Left lung (tissue), 10 donors: ENCODE measurements around the gene SPACA7. TPM values are rescaled to one million over a fixed set of nuclear protein-coding genes. Genes with fewer than 3 reads are reported as not detected.
"Not testable (repeated sequence)": the region's sequence is repeated elsewhere in the genome, so short reads cannot be mapped to it uniquely, and the experiment has no call there.

Experiments
- ATAC-seq: fragments of 200-7000 bp; cut with Tn5 transposase; one replicate; pipeline ENCODE4 v1.9.1; 2020; ENCODE audit warnings: moderate library complexity
- DNase-seq, 4 donors: peaks; one replicate each; pipeline ENCODE4 v3.0.0-alpha.2; 2013 to 2020
- H3K27ac ChIP-seq, 2 donors: fragments of 200-600 bp; sonication (generic) in 1 of 2; one replicate each; pipeline versions ENCODE4 v1.5.0 to v1.8.0; 2020 to 2021
- H3K27me3 ChIP-seq, 2 donors: fragments of 200-600 bp; sonication (generic) in 1 of 2; one replicate each; pipeline versions ENCODE4 v1.5.0 to v1.8.0; 2020 to 2021
- H3K36me3 ChIP-seq, 2 donors: fragments of 200-600 bp; sonication (generic) in 1 of 2; one replicate each; pipeline versions ENCODE4 v1.5.0 to v1.8.0; 2020 to 2021
- H3K4me1 ChIP-seq, 2 donors: fragments of 200-600 bp; one replicate each; pipeline ENCODE4 v1.8.0; 2021
- H3K4me3 ChIP-seq, 2 donors: fragments of 200-600 bp; sonication (generic) in 1 of 2; one replicate each; pipeline versions ENCODE4 v1.5.0 to v1.8.0; 2020 to 2021; ENCODE audit warnings: mild to moderate bottlenecking in 1 of 2
- H3K9me3 ChIP-seq, 2 donors: fragments of 200-600 bp; sonication (generic) in 1 of 2; one replicate each; pipeline versions ENCODE4 v1.5.0 to v1.8.0; 2020 to 2021
- CTCF ChIP-seq, 2 donors: fragments of 200-600 bp; sonication (generic) in 1 of 2; IDR thresholded peaks; one replicate each; pipeline versions ENCODE4 v1.5.0 to v1.8.0; 2021; ENCODE audit warnings: antibody characterized with exemption in 2 of 2
- intact Hi-C, 2 donors: fragments of 100-400 bp; cut with DNase I; formaldehyde crosslinking; loops; one replicate each; pipeline versions ENCODE4 v1.11.2 to v1.14.2; 2022
- polyA plus RNA-seq, 6 donors: library from polyadenylated mRNA; unstranded; fragments of 120-200 nt; gene quantifications; one replicate each; pipeline ENCODE4 v1.2.1, GENCODE V29; 2013; ENCODE audit not compliant: insufficient read length in 6 of 6
- total RNA-seq, 2 donors: library from RNA; stranded (reverse); fragmentation: NEBNext Ultra II Directional; extraction: Animal tissue kit (Norgen Biotek cat#: 25700); gene quantifications; one replicate each; pipeline ENCODE4 v1.2.1, GENCODE V29; 2021
- donor health status: DM: no; HTN: yes; CAD: no.
- donor health status: DM: no; HTN: no; CAD: no.

The SPACA7 gene
- total and polyA plus RNA-seq, 8 donors = 0.31 TPM; not detected in 7

GRCh38 chr13:112397108-112397507, 21.0 kb downstream of the SPACA7 start:
- ATAC-seq = no peak
- Histone ChIP-seq H3K27me3 (peaks cover 0 to 16% of the 10 kb centered on the region in 2 donors), H3K4me3 (no peak overlapping the region), H3K9me3 (no peaks in the 10 kb centered on the region), H3K36me3 (no peaks in the 10 kb centered on the region), H3K4me1 (no peaks in the 10 kb centered on the region), H3K27ac (no peak overlapping the region)
- peak in 1 of 4 donors; percentile 58 for DNase-seq
- TF ChIP-seq CTCF (IDR thresholded peaks at IDR 0.05) = no peak
- intact Hi-C loops = no loop called here

- H3K4me1 ChIP-seq, intact Hi-C loops, DNase-seq, ATAC-seq, H3K4me3 ChIP-seq, H3K36me3 ChIP-seq, H3K27ac ChIP-seq, H3K9me3 ChIP-seq: not testable (repeated sequence)
- H3K27me3 ChIP-seq = peaks cover 0 to 12% of the 10 kb centered on the region in 2 donors
These were observed 22.2 kb downstream of the SPACA7 start for GRCh38 chr13:112398347-112398746.

GRCh38 chr13:112409828-112410227, 33.7 kb downstream of the SPACA7 start:
- DNase-seq, H3K27me3 ChIP-seq, H3K27ac ChIP-seq, intact Hi-C loops, H3K36me3 ChIP-seq, H3K4me3 ChIP-seq, H3K4me1 ChIP-seq, ATAC-seq: not testable (repeated sequence)
- peaks cover 0 to 22% of the 10 kb centered on the region in 2 donors for H3K9me3 ChIP-seq

- intact Hi-C loops = no loop called here
- Histone ChIP-seq H3K4me1 (no peaks in the 10 kb centered on the region), H3K27me3 (no peaks in the 10 kb centered on the region), H3K27ac (no peak overlapping the region), H3K9me3 (peaks cover 0 to 85% of the 10 kb centered on the region in 2 donors), H3K36me3 (no peaks in the 10 kb centered on the region), H3K4me3 (no peak overlapping the region)
- ATAC-seq (no peak), DNase-seq (no peak)
- no peak for TF ChIP-seq CTCF (IDR thresholded peaks at IDR 0.05)
These were observed 40.5 kb downstream of the SPACA7 start for GRCh38 chr13:112416647-112417046.

GRCh38 chr13:112417079-112417478, 40.9 kb downstream of the SPACA7 start:
- no peak for ATAC-seq
- Histone ChIP-seq H3K27me3 (no peaks in the 10 kb centered on the region), H3K36me3 (no peaks in the 10 kb centered on the region), H3K4me1 (no peaks in the 10 kb centered on the region), H3K4me3 (no peak overlapping the region), H3K27ac (no peak overlapping the region), H3K9me3 (peaks cover 0 to 88% of the 10 kb centered on the region in 2 donors)
- intact Hi-C loops = no loop called here
- no peak for TF ChIP-seq CTCF (IDR thresholded peaks at IDR 0.05)
- no peak for DNase-seq

GRCh38 chr13:112424098-112424497, 47.9 kb downstream of the SPACA7 start:
- ATAC-seq = no peak
- peaks cover 0 to 54% of the 10 kb centered on the region in 2 donors for H3K9me3 ChIP-seq
- no peak overlapping the region for H3K27ac ChIP-seq
- intact Hi-C loops = no loop called here
- no peaks in the 10 kb centered on the region for H3K4me1 ChIP-seq
- no peak for DNase-seq
- no peak for TF ChIP-seq CTCF (IDR thresholded peaks at IDR 0.05)
- H3K36me3 ChIP-seq = no peaks in the 10 kb centered on the region
- H3K4me3 ChIP-seq = no peak overlapping the region
- H3K27me3 ChIP-seq = no peaks in the 10 kb centered on the region
